Cardiac fibroblast (primary cell): ENCODE data around the gene ASCL4.
"Not testable (repeated sequence)": the region's sequence is repeated elsewhere in the genome, so short reads cannot be mapped to it uniquely, and the experiment has no call there.

Source experiments
- DNase-seq, 2 donors: peaks; one replicate each; pipeline versions ENCODE4 v3.0.0 to v3.0.0-alpha.2; 2010; ENCODE audit warnings: low read depth in 2 of 2
- H3K4me3 ChIP-seq, 2 donors: replicated peaks in 1 of 2; 1 replicate in 1 of 2; 2 replicates in 1 of 2; pipeline ENCODE4 v1.5.1; 2011; ENCODE audit warnings: low read depth in 2 of 2, low read length in 2 of 2, mild to moderate bottlenecking in 2 of 2, moderate library complexity in 1 of 2
- TF ChIP-seq, protein P1 (sequence below): IDR thresholded peaks from one replicate; pipeline ENCODE4 v1.5.1; 2011; ENCODE audit warnings: low read depth, mild to moderate bottlenecking, low read length, inconsistent platforms

Gene ASCL4

GRCh38 chr12:107774349-107775029 lies at the start of gene ASCL4:
TSS of gene ASCL4 (plus strand) at chr12:107774704. CDS start at chr12:107775219, 515 bp downstream.
- H3K4me3 ChIP-seq: no peak within 1 kb of the TSS
- TF ChIP-seq, protein P1, sequence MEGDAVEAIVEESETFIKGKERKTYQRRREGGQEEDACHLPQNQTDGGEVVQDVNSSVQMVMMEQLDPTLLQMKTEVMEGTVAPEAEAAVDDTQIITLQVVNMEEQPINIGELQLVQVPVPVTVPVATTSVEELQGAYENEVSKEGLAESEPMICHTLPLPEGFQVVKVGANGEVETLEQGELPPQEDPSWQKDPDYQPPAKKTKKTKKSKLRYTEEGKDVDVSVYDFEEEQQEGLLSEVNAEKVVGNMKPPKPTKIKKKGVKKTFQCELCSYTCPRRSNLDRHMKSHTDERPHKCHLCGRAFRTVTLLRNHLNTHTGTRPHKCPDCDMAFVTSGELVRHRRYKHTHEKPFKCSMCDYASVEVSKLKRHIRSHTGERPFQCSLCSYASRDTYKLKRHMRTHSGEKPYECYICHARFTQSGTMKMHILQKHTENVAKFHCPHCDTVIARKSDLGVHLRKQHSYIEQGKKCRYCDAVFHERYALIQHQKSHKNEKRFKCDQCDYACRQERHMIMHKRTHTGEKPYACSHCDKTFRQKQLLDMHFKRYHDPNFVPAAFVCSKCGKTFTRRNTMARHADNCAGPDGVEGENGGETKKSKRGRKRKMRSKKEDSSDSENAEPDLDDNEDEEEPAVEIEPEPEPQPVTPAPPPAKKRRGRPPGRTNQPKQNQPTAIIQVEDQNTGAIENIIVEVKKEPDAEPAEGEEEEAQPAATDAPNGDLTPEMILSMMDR: no peak
- DNase-seq: no peak

DNA sequence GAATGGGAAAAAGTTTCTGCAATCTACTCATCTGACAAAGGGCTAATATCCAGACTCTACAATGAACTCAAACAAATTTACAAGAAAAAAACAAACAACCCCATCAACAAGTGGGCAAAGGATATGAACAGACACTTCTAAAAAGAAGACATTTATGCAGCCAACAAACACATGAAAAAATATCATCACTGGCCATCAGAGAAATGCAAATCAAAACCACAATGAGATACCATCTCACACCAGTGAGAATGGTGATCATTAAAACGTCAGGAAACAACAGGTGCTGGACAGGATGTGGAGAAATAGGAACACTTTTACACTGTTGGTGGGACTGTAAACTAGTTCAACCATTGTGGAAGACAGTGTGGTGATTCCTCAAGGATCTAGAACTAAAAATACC lies 47.2 kb upstream of the ASCL4 start:
- not testable (repeated sequence) for H3K4me3 ChIP-seq, DNase-seq

- H3K4me3 ChIP-seq, DNase-seq: not testable (repeated sequence)
Measured at GRCh38 chr12:107727742-107728141, 46.8 kb upstream of the ASCL4 start.

DNA sequence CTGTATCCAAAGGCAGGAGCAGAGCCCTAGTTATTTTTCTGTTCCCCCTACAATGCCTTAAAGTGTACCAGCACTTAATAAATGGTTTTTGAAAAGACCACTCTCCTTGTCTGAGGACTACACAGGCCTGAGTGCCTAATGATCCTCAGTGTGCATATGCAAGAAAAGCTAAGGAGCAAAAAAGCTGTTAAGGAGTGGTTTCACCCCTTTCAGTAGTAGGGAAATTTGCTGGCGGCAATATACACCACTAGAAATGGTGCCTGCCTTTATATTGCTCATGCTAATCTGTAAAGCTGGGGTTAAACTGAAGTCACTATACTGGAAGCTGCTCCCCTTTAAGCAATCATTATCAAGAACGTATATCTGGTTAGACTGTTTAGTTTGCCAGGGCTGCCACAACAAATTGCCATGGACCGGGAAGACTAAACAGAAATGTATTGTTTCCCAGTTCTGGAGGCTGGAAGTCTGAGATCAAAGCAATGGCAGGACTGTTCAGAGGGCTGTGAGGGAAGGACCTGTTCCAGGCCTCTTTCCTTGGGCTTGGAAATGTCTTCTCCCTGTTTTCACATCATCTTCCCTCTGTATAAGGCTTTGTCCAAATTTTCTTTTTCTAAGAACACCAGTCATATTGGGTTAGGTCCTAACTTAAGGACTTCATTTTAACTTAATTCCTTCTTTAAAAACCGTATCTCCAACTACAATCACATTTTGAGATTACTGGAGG lies 43.7 kb upstream of the ASCL4 start:
- no peak overlapping the region for H3K4me3 ChIP-seq

GRCh38 chr12:107731366-107731765 lies 43.1 kb upstream of the ASCL4 start:
- DNase-seq: peak in 1 of 2 donors; percentile 4
- H3K4me3 ChIP-seq: no peak overlapping the region
- TF ChIP-seq, protein P1: no peak

More for the DNA sequence above, 43.7 kb upstream of the ASCL4 start:
- no peak for DNase-seq
- TF ChIP-seq, protein P1: no peak

- no peak overlapping the region for H3K4me3 ChIP-seq
- TF ChIP-seq, protein P1: no peak
- DNase-seq: no peak
Measured at GRCh38 chr12:107732365-107732764, 42.1 kb upstream of the ASCL4 start.

DNA sequence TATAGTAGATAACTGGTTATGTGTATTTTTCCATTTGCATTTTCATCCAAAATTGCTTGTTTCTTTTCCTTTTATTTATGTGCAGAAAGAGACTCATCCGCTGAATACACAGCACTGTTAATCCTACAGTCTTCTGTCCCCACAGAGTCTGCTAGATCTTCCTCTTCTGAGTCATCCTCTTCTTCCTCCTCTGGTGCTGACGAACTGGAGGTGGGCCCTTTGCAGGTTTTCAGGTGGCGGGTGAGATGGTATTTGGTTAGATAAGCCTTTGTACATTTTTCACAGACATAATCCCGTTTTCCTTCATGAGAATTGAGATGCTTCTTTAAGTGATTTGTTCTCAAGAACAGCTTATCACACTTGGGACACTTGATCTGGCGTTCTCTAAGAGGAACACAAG lies 40.4 kb upstream of the ASCL4 start:
- TF ChIP-seq, protein P1: no peak
- no peak for DNase-seq
- no peak overlapping the region for H3K4me3 ChIP-seq
